GM06990 (cell line): ENCODE results near the gene PRR13.

ENCODE experiments used
- DNase-seq: peaks from one replicate; pipeline ENCODE4 v3.0.0-alpha.2; 2011; ENCODE audit not compliant: insufficient read length; ENCODE audit errors: extremely low read depth
- H3K27me3 ChIP-seq: replicated peaks from 2 replicates; pipeline ENCODE4 v1.6.0; 2011; ENCODE audit warnings: low read length; ENCODE audit not compliant: control insufficient read depth, insufficient read depth
- H3K36me3 ChIP-seq: 2 replicates; pipeline ENCODE4 v1.5.1; 2011; ENCODE audit warnings: low read length; ENCODE audit not compliant: control insufficient read depth, insufficient read depth
- H3K4me3 ChIP-seq: replicated peaks from 2 replicates; pipeline ENCODE4 v1.5.1; 2011; ENCODE audit warnings: low read depth, mild to moderate bottlenecking, control low read depth, low read length
- TF ChIP-seq, protein P1 (sequence below): IDR thresholded peaks from 2 replicates; pipeline ENCODE4 v1.5.1; 2011; ENCODE audit warnings: low read length, control low read depth, mild to moderate bottlenecking, inconsistent platforms; ENCODE audit not compliant: insufficient read depth, poor library complexity, severe bottlenecking

Gene PRR13

DNA sequence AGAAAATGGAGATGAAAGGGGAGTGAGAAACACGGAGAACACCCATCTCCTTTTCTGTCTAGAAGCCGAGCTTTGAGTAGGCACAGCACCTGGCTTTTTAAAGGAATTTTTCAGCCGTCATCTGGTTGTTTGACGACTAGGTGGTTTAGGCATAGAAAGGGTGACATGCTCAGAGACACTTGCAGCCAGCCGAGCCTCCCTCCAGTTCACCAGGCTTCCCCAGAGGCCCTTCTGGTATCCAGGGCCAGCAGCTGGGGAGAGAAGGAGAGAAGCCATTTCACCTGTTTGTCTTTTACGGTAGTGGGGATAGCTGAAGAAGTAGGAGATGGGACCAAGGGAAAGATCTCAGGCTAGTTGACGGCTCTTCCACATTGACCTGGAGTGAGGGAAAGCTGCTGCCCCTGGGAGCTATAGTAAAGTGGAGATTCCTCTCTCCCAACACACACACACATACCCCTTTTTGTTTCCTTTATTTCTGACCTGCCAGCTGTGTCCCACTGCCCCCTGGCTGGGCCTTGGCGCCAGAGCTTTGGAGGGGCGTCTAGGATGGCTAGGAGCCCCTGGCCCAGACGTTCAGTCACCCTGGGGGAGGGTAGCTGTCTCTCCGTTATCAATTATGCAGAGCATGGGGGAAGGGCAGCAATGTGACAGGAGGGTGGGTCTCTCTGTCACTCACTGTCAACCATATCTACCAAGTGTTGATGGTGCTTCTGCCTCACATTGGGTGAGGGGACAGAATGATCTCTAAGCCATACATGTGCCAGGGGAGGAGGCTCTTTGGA, 52.3 kb downstream of the PRR13 start:
- Histone ChIP-seq H3K4me3 (peak overlapping the region; percentile 53), H3K27me3 (no peaks in the 10 kb centered on the region), H3K36me3 (no peaks in the 10 kb centered on the region)
- no peak for DNase-seq
- TF ChIP-seq, protein P1, sequence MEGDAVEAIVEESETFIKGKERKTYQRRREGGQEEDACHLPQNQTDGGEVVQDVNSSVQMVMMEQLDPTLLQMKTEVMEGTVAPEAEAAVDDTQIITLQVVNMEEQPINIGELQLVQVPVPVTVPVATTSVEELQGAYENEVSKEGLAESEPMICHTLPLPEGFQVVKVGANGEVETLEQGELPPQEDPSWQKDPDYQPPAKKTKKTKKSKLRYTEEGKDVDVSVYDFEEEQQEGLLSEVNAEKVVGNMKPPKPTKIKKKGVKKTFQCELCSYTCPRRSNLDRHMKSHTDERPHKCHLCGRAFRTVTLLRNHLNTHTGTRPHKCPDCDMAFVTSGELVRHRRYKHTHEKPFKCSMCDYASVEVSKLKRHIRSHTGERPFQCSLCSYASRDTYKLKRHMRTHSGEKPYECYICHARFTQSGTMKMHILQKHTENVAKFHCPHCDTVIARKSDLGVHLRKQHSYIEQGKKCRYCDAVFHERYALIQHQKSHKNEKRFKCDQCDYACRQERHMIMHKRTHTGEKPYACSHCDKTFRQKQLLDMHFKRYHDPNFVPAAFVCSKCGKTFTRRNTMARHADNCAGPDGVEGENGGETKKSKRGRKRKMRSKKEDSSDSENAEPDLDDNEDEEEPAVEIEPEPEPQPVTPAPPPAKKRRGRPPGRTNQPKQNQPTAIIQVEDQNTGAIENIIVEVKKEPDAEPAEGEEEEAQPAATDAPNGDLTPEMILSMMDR: no peak
